Keratinocyte (primary cell): ENCODE results near the gene TTC33.

ENCODE experiments used
- CTCF ChIP-seq, 3 experiments: IDR thresholded peaks in 1 of 3; conservative IDR thresholded peaks in 1 of 3; optimal IDR thresholded peaks in 1 of 3; 2 replicates in 2 of 3; 3 replicates in 1 of 3; pipeline versions ENCODE3 to v1.5.1; 2011; ENCODE audit warnings: low read length in 3 of 3, mild to moderate bottlenecking in 3 of 3, moderate library complexity in 2 of 3, control low read depth in 1 of 3, inconsistent platforms in 1 of 3; ENCODE audit not compliant: insufficient read depth in 2 of 3; ENCODE audit errors: extremely low read depth in 1 of 3
- EZH2 ChIP-seq: IDR thresholded peaks from one replicate; pipeline ENCODE4 v1.6.1; 2012; ENCODE audit warnings: inconsistent platforms, mild to moderate bottlenecking, low read length, moderate library complexity

GRCh38 chr5:40679148-40679912 is 76.4 kb downstream of the TTC33 start:
- TF ChIP-seq CTCF (optimal IDR thresholded peaks at IDR 0.05 in 1 of 3, IDR thresholded peaks at IDR 0.05 in 1 of 3, conservative IDR thresholded peaks at IDR 0.05 in 1 of 3; ENCODE audit: extremely low read depth in 1 of 3, insufficient read depth in 2 of 3, low read length in 3 of 3) (no peak), EZH2 (no peak)
